ENCODE measurements around the gene JPH4.

DNA sequence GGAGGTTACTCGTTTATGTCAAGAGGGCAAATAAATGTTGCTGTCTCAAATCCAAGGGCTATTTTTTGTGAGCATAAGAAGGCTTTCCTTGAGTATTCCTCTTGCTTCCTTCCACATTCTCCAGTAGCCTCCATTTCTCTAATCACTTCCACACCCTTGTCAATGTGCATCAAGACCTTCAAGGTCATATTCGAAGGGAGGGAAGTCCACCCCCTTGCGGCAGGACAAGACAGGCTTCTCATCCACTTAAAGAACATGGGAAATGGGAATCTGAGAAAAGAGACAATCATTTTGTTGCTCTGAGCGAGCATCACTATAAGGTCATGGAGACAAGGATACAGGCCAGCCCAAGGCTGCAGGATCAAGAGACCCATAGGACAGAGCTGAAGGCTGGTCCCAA lies 44.4 kb upstream of the JPH4 start:
- TF ChIP-seq, protein P1, sequence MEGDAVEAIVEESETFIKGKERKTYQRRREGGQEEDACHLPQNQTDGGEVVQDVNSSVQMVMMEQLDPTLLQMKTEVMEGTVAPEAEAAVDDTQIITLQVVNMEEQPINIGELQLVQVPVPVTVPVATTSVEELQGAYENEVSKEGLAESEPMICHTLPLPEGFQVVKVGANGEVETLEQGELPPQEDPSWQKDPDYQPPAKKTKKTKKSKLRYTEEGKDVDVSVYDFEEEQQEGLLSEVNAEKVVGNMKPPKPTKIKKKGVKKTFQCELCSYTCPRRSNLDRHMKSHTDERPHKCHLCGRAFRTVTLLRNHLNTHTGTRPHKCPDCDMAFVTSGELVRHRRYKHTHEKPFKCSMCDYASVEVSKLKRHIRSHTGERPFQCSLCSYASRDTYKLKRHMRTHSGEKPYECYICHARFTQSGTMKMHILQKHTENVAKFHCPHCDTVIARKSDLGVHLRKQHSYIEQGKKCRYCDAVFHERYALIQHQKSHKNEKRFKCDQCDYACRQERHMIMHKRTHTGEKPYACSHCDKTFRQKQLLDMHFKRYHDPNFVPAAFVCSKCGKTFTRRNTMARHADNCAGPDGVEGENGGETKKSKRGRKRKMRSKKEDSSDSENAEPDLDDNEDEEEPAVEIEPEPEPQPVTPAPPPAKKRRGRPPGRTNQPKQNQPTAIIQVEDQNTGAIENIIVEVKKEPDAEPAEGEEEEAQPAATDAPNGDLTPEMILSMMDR (IDR thresholded peaks at IDR 0.05; ENCODE audit: extremely low read depth in 1 of 2, insufficient read depth in 1 of 2, low read depth in 1 of 2, low read length in 2 of 2), result no peak
- TF ChIP-seq POLR2AphosphoS5 (IDR thresholded peaks at IDR 0.05; ENCODE audit: insufficient read depth, low read depth, low read length) (no peak), GATA2 (IDR thresholded peaks at IDR 0.05; ENCODE audit: insufficient read depth, insufficient read length, low read depth, low read length) (no peak), MYC (IDR thresholded peaks at IDR 0.05; ENCODE audit: low read depth, low read length) (no peak), EZH2 (IDR thresholded peaks at IDR 0.05; ENCODE audit: borderline replicate concordance, low read depth, low read length, severe bottlenecking) (no peak)
